OCI-LY3 (cell line): Measurements from ENCODE around the gene PPP1R1C.

Source experiments
- H2AFZ ChIP-seq: fragments of 200-600, 300-600 bp; shearing (Covaris generic); 2 replicates; pipeline ENCODE4 v1.6.0; 2014; ENCODE audit warnings: antibody characterized with exemption, low read depth, low read length
- H3K27ac ChIP-seq: fragments of 200-600, 300-600 bp; sonication (generic); 2 replicates; pipeline ENCODE4 v1.5.1; 2014; ENCODE audit warnings: mild to moderate bottlenecking, low read length, moderate library complexity, mixed read lengths
- H3K27me3 ChIP-seq: fragments of 200-600, 300-600 bp; sonication (generic); 2 replicates; pipeline ENCODE4 v1.6.1; 2014; ENCODE audit warnings: low read depth, low read length, mixed read lengths
- H3K36me3 ChIP-seq: fragments of 200-600, 300-600 bp; sonication (generic); replicated peaks from 2 replicates; pipeline ENCODE3; 2014; ENCODE audit warnings: low read depth, low read length, mixed read lengths
- H3K4me1 ChIP-seq: fragments of 300-600, 200-600 bp; sonication (generic); 2 replicates; pipeline ENCODE4 v1.6.1; 2014; ENCODE audit warnings: low read length, mixed read lengths
- H3K4me2 ChIP-seq: fragments of 200-600, 300-600 bp; sonication (generic); 2 replicates; pipeline ENCODE4 v1.6.1; 2014; ENCODE audit warnings: low read length, mixed read lengths
- H3K4me3 ChIP-seq: fragments of 300-600, 200-600 bp; sonication (generic); 2 replicates; pipeline ENCODE4 v1.5.1; 2014; ENCODE audit warnings: antibody characterized with exemption, mild to moderate bottlenecking, low read length, moderate library complexity
- H3K79me2 ChIP-seq: fragments of 300-600, 200-600 bp; shearing (Covaris generic); 2 replicates; pipeline ENCODE4 v1.6.1; 2014; ENCODE audit warnings: mild to moderate bottlenecking, low read length, mixed read lengths
- H3K9ac ChIP-seq: fragments of 300-600, 200-600 bp; shearing (Covaris generic); 2 replicates; pipeline ENCODE4 v1.6.0; 2014; ENCODE audit warnings: mild to moderate bottlenecking, low read length, moderate library complexity
- H3K9me3 ChIP-seq: fragments of 200-600, 300-600 bp; shearing (Covaris generic); 2 replicates; pipeline ENCODE4 v1.6.1; 2014; ENCODE audit warnings: low read length, mixed read lengths; ENCODE audit not compliant: insufficient read depth
- H4K20me1 ChIP-seq: fragments of 200-600, 300-600 bp; sonication (generic); 2 replicates; pipeline ENCODE4 v1.6.1; 2016; ENCODE audit warnings: low read length, mixed read lengths; ENCODE audit not compliant: insufficient read depth
- CTCF ChIP-seq: fragments of 200-600, 300-600 bp; sonication (generic); IDR thresholded peaks from 2 replicates; pipeline ENCODE4 v1.5.1; 2014; ENCODE audit warnings: antibody characterized with exemption, low read length, low read depth
- EZH2phosphoT487 ChIP-seq: fragments of 200-600 bp; shearing (Covaris generic); IDR thresholded peaks from 2 replicates; pipeline ENCODE4 v1.6.1; 2018; ENCODE audit warnings: antibody characterized with exemption, mixed run types, low read depth

The PPP1R1C gene

GRCh38 chr2:182061739-182062138 is 76.1 kb downstream of the PPP1R1C start:
- Histone ChIP-seq H3K4me2 (no peak overlapping the region), H3K79me2 (no peaks in the 10 kb centered on the region), H3K4me3 (no peak overlapping the region), H3K27me3 (no peaks in the 10 kb centered on the region), H3K36me3 (no peaks in the 10 kb centered on the region), H3K27ac (no peak overlapping the region), H2AFZ (no peak overlapping the region), H3K4me1 (no peaks in the 10 kb centered on the region), H3K9ac (no peak overlapping the region), H3K9me3 (no peaks in the 10 kb centered on the region), H4K20me1 (no peaks in the 10 kb centered on the region)
- TF ChIP-seq CTCF (no peak), EZH2phosphoT487 (no peak)

GRCh38 chr2:182062329-182062972 is 76.8 kb downstream of the PPP1R1C start:
- no peak overlapping the region for H3K4me2 ChIP-seq
- no peak overlapping the region for H2AFZ ChIP-seq
- no peak overlapping the region for H3K27ac ChIP-seq
- no peak overlapping the region for H3K4me3 ChIP-seq
- TF ChIP-seq CTCF = no peak
- no peak for TF ChIP-seq EZH2phosphoT487
- H3K79me2 ChIP-seq = no peaks in the 10 kb centered on the region
- peaks cover 5% of the 10 kb centered on the region; the same call in 1 of the 2 replicates for H3K4me1 ChIP-seq
- no peak overlapping the region for H3K9ac ChIP-seq
- no peaks in the 10 kb centered on the region for H3K36me3 ChIP-seq
- no peaks in the 10 kb centered on the region for H3K9me3 ChIP-seq
- H4K20me1 ChIP-seq = no peaks in the 10 kb centered on the region
- no peaks in the 10 kb centered on the region for H3K27me3 ChIP-seq

- TF ChIP-seq CTCF (no peak), EZH2phosphoT487 (no peak)
- Histone ChIP-seq H3K4me3 (no peak overlapping the region), H3K9me3 (no peaks in the 10 kb centered on the region), H3K9ac (no peak overlapping the region), H3K4me1 (peaks cover 5% of the 10 kb centered on the region; the same call in 1 of the 2 replicates), H3K27me3 (no peaks in the 10 kb centered on the region), H3K27ac (no peak overlapping the region), H2AFZ (no peak overlapping the region), H3K79me2 (no peaks in the 10 kb centered on the region), H3K36me3 (no peaks in the 10 kb centered on the region), H3K4me2 (no peak overlapping the region), H4K20me1 (no peaks in the 10 kb centered on the region)
Observed at GRCh38 chr2:182064019-182064778, 78.5 kb downstream of the PPP1R1C start.

GRCh38 chr2:182066400-182067087 is 80.9 kb downstream of the PPP1R1C start:
- no peak overlapping the region for H3K4me2 ChIP-seq
- H3K9me3 ChIP-seq = no peaks in the 10 kb centered on the region
- TF ChIP-seq EZH2phosphoT487 = no peak
- no peak for TF ChIP-seq CTCF
- H2AFZ ChIP-seq = no peak overlapping the region
- H3K4me3 ChIP-seq = no peak overlapping the region
- H4K20me1 ChIP-seq = no peaks in the 10 kb centered on the region
- H3K79me2 ChIP-seq = no peaks in the 10 kb centered on the region
- peaks cover 5% of the 10 kb centered on the region; the same call in 1 of the 2 replicates for H3K4me1 ChIP-seq
- H3K27ac ChIP-seq = no peak overlapping the region
- H3K27me3 ChIP-seq = no peaks in the 10 kb centered on the region
- no peaks in the 10 kb centered on the region for H3K36me3 ChIP-seq
- no peak overlapping the region for H3K9ac ChIP-seq
